Esophagus squamous epithelium (tissue), 5 donors: Measurements from ENCODE around the gene KRIT1. TPM values are rescaled to one million over a fixed set of nuclear protein-coding genes. Genes with fewer than 3 reads are reported as not detected.

ENCODE experiments used
- DNase-seq: peaks from one replicate; lab custom pipeline; 2025; lab: John Stamatoyannopoulos, UW
- H3K27ac ChIP-seq, 4 donors: fragments of 200-600 bp; sonication (generic); one replicate each; pipeline ENCODE4 v1.5.1; 2016 to 2019; ENCODE audit warnings: mild to moderate bottlenecking in 1 of 4
- H3K27me3 ChIP-seq, 4 donors: fragments of 200-600 bp; sonication (generic); 1 replicate in 3 of 4; 2 replicates in 1 of 4; pipeline versions ENCODE4 v1.5.1 to v1.6.0; 2017 to 2021; ENCODE audit warnings: antibody characterized with exemption in 1 of 4
- H3K36me3 ChIP-seq, 3 donors: fragments of 200-600 bp; sonication (generic); one replicate each; pipeline ENCODE4 v1.5.1; 2016 to 2019
- H3K4me1 ChIP-seq, 3 donors: fragments of 200-600 bp; sonication (generic); one replicate each; pipeline ENCODE4 v1.5.1; 2017 to 2019
- H3K4me3 ChIP-seq, 4 donors: fragments of 200-600 bp; sonication (generic); 1 replicate in 3 of 4; 2 replicates in 1 of 4; pipeline ENCODE4 v1.5.1; 2016 to 2019; ENCODE audit warnings: mild to moderate bottlenecking in 2 of 4, moderate library complexity in 1 of 4
- H3K9me3 ChIP-seq, 3 donors: fragments of 200-600 bp; sonication (generic); one replicate each; pipeline ENCODE4 v1.5.1; 2016 to 2019
- CTCF ChIP-seq, 6 experiments: fragments of 450-650 bp in 4 of 6; fragments of 200-600 bp in 2 of 6; sonication (generic) in 2 of 6; IDR thresholded peaks; one replicate each; pipeline ENCODE4 v1.5.1; 2016 to 2019; ENCODE audit warnings: antibody characterized with exemption in 6 of 6, mild to moderate bottlenecking in 4 of 6, moderate library complexity in 4 of 6
- POLR2A ChIP-seq, 4 donors: fragments of 450-650 bp; IDR thresholded peaks; one replicate each; pipeline ENCODE4 v1.6.1; 2017; ENCODE audit warnings: antibody characterized with exemption in 4 of 4, mild to moderate bottlenecking in 4 of 4, moderate library complexity in 3 of 4
- WGBS, 2 donors: methylation state at CpG; one replicate each; pipeline ENCODE4 v1.1.5; 2018; 5-methylcytosine and 5-hydroxymethylcytosine counted together
- intact Hi-C: fragments of 100-400 bp; cut with DNase I; formaldehyde crosslinking; loops from one replicate; pipeline ENCODE4 v1.15.0; 2022
- total RNA-seq, 4 donors: library from RNA; depleted of rRNA; stranded (reverse); fragments of >200 nt; gene quantifications; one replicate each; pipeline ENCODE4 v1.1.0, GENCODE V29; 2016
- donor health status: DM: yes; HTN: yes; CAD: no.

KRIT1 gene
- total RNA-seq, 4 donors from 2014 or later, result 33.9 to 81.5 (median 56.8) TPM

GRCh38 chr7:92230547-92230946, 15.2 kb downstream of the KRIT1 start:
- TF ChIP-seq CTCF (IDR thresholded peaks at IDR 0.05) (no peak), POLR2A (IDR thresholded peaks at IDR 0.05) (no peak)
- H3K36me3 ChIP-seq, result peaks cover 0 to 99% (median 9%) of the 10 kb centered on the region in 3 donors
- H3K4me1 ChIP-seq, result no peaks in the 10 kb centered on the region
- no peak overlapping the region for H3K4me3 ChIP-seq
- no peak for DNase-seq
- no peak overlapping the region for H3K27ac ChIP-seq
- H3K27me3 ChIP-seq, result no peaks in the 10 kb centered on the region
- intact Hi-C loops, result no loop called here
- H3K9me3 ChIP-seq, result no peaks in the 10 kb centered on the region
- WGBS, 2 donors, result 73 to 74% methylated on average over 2 of the region's 2 CpGs

DNA sequence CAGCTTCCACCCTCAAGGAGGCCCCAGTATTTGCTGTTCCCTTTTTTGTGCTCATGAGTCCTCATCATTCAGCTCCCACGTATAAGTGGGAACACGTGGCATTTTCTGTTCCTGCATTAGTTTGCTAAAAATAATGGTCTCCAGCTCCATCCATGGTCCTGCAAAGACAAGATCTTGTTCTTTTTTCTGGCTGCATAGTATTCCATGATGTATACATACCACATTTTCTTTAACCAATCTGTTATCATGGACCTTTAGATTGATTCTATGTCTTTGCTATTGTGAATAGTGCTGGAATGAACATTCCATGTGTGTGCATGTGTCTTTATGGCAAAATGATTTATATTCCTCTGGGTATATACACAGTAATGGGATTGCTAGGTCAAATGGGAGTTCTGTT, 17.0 kb downstream of the KRIT1 start:
- H3K27me3 ChIP-seq, result no peaks in the 10 kb centered on the region
- no peak overlapping the region for H3K4me3 ChIP-seq
- no peak for DNase-seq
- H3K4me1 ChIP-seq, result no peaks in the 10 kb centered on the region
- H3K9me3 ChIP-seq, result no peaks in the 10 kb centered on the region
- H3K27ac ChIP-seq, result no peak overlapping the region
- no peak for TF ChIP-seq POLR2A (IDR thresholded peaks at IDR 0.05)
- no peak for TF ChIP-seq CTCF (IDR thresholded peaks at IDR 0.05)
- intact Hi-C loops, result no loop called here
- WGBS, 2 donors, result 96 to 100% methylated on average over 2 of the region's 2 CpGs
- H3K36me3 ChIP-seq, result peaks cover 0 to 99% (median 22%) of the 10 kb centered on the region in 3 donors

GRCh38 chr7:92228100-92228499, 17.6 kb downstream of the KRIT1 start:
- no peak for DNase-seq
- TF ChIP-seq CTCF (IDR thresholded peaks at IDR 0.05) (no peak), POLR2A (IDR thresholded peaks at IDR 0.05) (no peak)
- no peaks in the 10 kb centered on the region for H3K4me1 ChIP-seq
- intact Hi-C loops, result no loop called here
- no peak overlapping the region for H3K4me3 ChIP-seq
- WGBS, 2 donors, result 95% methylated on average over 2 of the region's 2 CpGs
- no peak overlapping the region for H3K27ac ChIP-seq
- peaks cover 0 to 98% (median 25%) of the 10 kb centered on the region in 3 donors for H3K36me3 ChIP-seq
- H3K9me3 ChIP-seq, result no peaks in the 10 kb centered on the region
- H3K27me3 ChIP-seq, result no peaks in the 10 kb centered on the region

- intact Hi-C loops, result no loop called here
- Histone ChIP-seq H3K27ac (no peak overlapping the region), H3K4me3 (no peak overlapping the region), H3K9me3 (no peaks in the 10 kb centered on the region), H3K4me1 (no peaks in the 10 kb centered on the region), H3K36me3 (peaks cover 0 to 96% (median 16%) of the 10 kb centered on the region in 3 donors), H3K27me3 (no peaks in the 10 kb centered on the region)
- WGBS, 2 donors, result 86 to 87% methylated on average over 4 of the region's 4 CpGs
- no peak for TF ChIP-seq POLR2A (IDR thresholded peaks at IDR 0.05)
- TF ChIP-seq CTCF (IDR thresholded peaks at IDR 0.05), result no peak
- no peak for DNase-seq
These were observed 18.7 kb downstream of the KRIT1 start for GRCh38 chr7:92226981-92227380.

GRCh38 chr7:92221766-92222165, 23.9 kb downstream of the KRIT1 start:
- intact Hi-C loops, result no loop called here
- TF ChIP-seq POLR2A (IDR thresholded peaks at IDR 0.05) (no peak), CTCF (IDR thresholded peaks at IDR 0.05) (no peak)
- H3K4me1 ChIP-seq, result no peaks in the 10 kb centered on the region
- peaks cover 7 to 97% (median 37%) of the 10 kb centered on the region in 3 donors for H3K36me3 ChIP-seq
- no peak for DNase-seq
- 70 to 87% methylated on average over 3 of the region's 3 CpGs for WGBS, 2 donors
- H3K9me3 ChIP-seq, result no peaks in the 10 kb centered on the region
- no peak overlapping the region for H3K27ac ChIP-seq
- no peaks in the 10 kb centered on the region for H3K27me3 ChIP-seq
- no peak overlapping the region for H3K4me3 ChIP-seq
